Measurements from ENCODE around the gene TAF5. TPM values are rescaled to one million over a fixed set of nuclear protein-coding genes. Genes with fewer than 3 reads are reported as not detected.
A peak's percentile ranks its signal among the peaks of the same experiment; 100 is the strongest.
"Not testable (repeated sequence)": the region's sequence is repeated elsewhere in the genome, so short reads cannot be mapped to it uniquely, and the experiment has no call there.

The TAF5 gene
- total RNA-seq, 1 experiment from 2014 or later: 15.7 TPM

GRCh38 chr10:103413564-103413963 lies 45.8 kb downstream of the TAF5 start:
- no peak for DNase-seq (ENCODE audit: low read depth)

DNA sequence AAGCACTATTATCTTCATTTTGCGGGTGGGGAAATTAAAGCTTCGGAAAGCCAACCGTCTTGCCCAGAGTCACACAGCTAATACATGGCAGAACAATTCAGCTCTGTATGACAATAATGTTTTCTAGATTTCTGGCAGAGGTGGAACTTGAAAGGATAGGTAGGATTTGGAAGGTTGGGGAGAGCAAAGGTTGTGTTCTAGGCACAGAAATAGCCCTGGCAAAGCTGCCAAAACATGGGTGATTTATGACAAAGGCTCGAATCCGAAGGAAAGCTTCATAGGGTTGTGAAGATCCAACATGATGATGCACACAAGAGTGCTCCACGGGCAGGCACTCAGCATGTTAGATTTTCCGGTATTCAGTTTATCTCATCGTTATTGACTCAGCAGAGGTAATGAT lies 47.8 kb downstream of the TAF5 start:
- DNase-seq (ENCODE audit: low read depth): no peak

GRCh38 chr10:103416436-103417147 lies 48.8 kb downstream of the TAF5 start:
- DNase-seq (ENCODE audit: low read depth): peak; percentile 20

DNA sequence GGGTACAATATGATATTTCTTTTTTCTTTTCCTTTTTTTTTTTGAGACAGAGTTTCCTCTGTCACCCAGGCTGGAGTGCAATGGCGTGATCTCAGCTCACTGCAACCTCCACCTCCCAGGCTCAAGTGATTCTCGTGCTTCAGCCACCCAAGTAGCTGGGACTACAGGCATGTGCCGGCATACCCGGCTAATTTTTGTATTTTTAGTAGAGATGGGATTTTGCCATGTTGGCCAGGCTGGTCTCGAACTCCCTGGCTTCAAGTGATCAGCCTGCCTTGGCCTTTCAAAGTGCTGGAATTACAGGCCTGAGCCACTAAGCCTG lies 49.3 kb downstream of the TAF5 start:
- DNase-seq (ENCODE audit: low read depth): not testable (repeated sequence)

- no peak for DNase-seq (ENCODE audit: low read depth)
These were observed 49.8 kb downstream of the TAF5 start for GRCh38 chr10:103417601-103418000.

GRCh38 chr10:103419101-103419500 lies 51.3 kb downstream of the TAF5 start:
- no peak for DNase-seq (ENCODE audit: low read depth)

DNA sequence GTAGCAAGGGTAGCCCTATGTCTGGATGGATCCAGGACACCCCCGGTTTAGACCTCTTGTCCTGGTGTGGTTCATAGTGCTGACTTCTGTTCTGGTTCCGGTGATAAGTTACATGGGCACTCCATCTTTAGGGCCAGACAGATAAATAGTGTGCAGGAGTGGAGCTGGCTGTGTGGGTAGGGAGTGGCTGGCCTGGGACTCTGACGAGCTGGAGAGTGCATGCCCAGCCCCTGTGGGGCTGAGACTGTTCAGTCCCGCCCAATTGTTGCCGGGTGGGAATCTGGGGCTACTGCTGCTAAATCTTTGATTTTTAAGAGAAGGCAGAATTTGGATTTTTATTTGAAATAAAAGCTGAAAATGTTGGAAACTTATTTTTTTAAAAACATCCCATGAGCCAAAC lies 56.0 kb downstream of the TAF5 start:
- DNase-seq (ENCODE audit: low read depth): no peak

DNA sequence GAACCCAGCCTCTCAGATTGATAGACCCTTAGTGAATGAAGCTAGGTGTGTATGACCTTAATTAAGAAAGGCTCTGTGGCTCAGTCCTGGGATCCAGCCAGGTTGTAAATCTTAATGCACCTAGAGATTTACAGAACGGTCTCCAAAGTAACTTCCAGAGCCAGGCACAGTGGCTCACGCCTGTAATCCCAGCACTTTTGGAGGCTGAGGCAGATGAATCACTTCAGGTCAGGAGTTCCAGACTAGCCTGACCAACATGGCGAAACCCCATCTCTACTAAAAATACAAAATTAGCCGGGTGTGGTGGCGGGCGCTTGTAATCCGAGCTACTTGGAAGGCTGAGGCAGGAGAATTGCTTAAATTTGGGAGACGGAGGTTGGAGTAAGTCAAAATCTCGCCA lies 60.1 kb downstream of the TAF5 start:
- DNase-seq (ENCODE audit: low read depth): no peak

DNA sequence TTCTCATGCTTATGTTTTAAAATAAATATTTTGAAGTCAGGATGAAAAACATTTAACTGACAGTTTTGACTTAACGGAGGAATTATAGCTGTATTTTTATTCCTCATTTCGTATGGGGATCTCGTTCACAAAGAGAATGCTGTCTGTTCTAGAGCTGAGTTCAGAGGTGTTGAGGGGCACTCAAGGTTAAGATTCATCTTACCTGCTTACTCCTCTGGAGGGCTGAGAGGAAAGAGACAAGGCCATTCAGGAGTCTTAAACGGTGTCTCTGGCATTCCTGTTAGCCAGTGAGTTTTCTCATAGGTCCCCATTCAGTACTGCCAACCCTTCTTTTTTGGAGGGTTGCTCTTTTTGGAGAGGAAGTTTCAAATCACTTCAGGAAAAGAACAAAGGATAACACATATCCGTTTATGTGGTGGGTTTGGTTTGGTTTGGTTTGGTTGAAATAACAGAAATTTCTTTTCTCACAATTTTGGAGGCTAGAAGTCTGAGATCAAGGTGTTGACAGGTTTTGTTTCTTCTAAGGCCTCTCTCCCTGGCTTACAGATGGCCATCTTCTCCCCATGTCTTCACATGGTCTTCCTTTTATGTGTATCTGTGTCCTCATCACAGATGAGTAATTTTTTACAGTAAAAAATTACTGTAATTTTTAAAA lies 61.3 kb downstream of the TAF5 start:
- no peak for DNase-seq (ENCODE audit: low read depth)

- no peak for DNase-seq (ENCODE audit: low read depth)
These were observed 61.9 kb downstream of the TAF5 start for GRCh38 chr10:103429647-103430046.

DNA sequence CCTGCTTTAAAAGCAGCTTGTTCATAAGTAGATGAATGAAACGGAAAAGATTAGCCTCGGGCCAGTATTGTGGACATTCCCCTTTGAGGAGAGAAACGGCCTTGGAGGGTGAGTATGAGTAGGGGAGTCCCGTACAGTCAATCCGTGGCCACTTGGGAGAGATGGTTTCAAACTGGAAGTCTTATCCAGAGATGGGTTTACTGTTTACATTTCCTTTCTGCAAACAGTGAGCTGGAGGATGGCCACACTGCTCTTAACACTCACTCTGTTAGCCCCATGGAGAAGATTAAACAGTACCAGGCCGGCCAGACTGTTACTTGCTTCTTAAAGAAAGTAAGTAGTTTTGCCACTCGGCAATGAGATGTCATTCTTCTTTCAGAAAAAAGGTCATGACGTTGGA lies 64.1 kb downstream of the TAF5 start:
- no peak for DNase-seq (ENCODE audit: low read depth)

GRCh38 chr10:103433858-103434257 lies 66.1 kb downstream of the TAF5 start:
- no peak for DNase-seq (ENCODE audit: low read depth)

Other genes with a start within 250 kb of the TAF5 start
- gene NT5C2, start 174.7 kb upstream of the TAF5 start, total RNA-seq (2014; rRNA removed; shearing (Covaris generic)): 29.2 and 40.0 TPM in 2 replicates
- not detected in 2 replicates for gene RPEL1, start 122.1 kb upstream of the TAF5 start, total RNA-seq (2014; rRNA removed; shearing (Covaris generic))
- not detected in 2 replicates for gene INA, start 90.8 kb upstream of the TAF5 start, total RNA-seq (2014; rRNA removed; shearing (Covaris generic))
- 16.6 and 17.5 TPM in 2 replicates for gene PCGF6, start 16.8 kb upstream of the TAF5 start, total RNA-seq (2014; rRNA removed; shearing (Covaris generic))
- gene ATP5MK, start 28.5 kb downstream of the TAF5 start, total RNA-seq (2014; rRNA removed; shearing (Covaris generic)): 285 and 369 TPM in 2 replicates
- gene PDCD11, start 28.6 kb downstream of the TAF5 start, total RNA-seq (2014; rRNA removed; shearing (Covaris generic)): 86.0 and 89.4 TPM in 2 replicates
- not detected in 2 replicates for gene CALHM2, start 84.4 kb downstream of the TAF5 start, total RNA-seq (2014; rRNA removed; shearing (Covaris generic))
- not detected in 2 replicates for gene CALHM1, start 90.9 kb downstream of the TAF5 start, total RNA-seq (2014; rRNA removed; shearing (Covaris generic))
- not detected in 2 replicates for gene CALHM3, start 111.3 kb downstream of the TAF5 start, total RNA-seq (2014; rRNA removed; shearing (Covaris generic))
- not detected in 2 replicates for gene NEURL1, start 125.7 kb downstream of the TAF5 start, total RNA-seq (2014; rRNA removed; shearing (Covaris generic))

Measured in HT1080 (cell line).